ENCODE results near the gene CREB5. TPM values are rescaled to one million over a fixed set of nuclear protein-coding genes. Genes with fewer than 3 reads are reported as not detected.

CREB5 gene
- polyA plus RNA-seq, 3 donors = 1.3 to 33.2 (median 26.7) TPM

DNA sequence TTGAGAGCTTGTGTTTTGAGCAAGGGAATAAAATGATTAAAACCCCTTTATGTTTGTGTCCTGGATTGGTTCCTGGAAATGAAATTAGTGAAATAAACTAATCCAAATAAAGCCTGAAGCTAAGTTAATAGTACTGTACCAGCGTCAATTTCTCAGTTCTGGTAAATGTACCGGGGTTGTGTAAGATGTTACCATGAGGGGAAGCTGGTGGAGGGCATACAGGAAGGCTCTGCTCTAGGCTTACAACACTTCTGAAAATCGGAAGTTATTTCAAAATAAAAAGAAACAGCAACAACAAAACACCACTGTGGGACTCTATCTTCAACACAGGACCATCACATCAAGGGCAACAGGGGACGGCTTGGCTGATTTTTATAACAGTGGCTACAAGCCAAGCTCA, 257.0 kb downstream of the CREB5 start:
- H3K27ac ChIP-seq (ENCODE audit: low read depth, low read length) = no peak overlapping the region
- 37 to 58% (median 45%) methylated on average over 4 of the region's 4 CpGs for WGBS, 3 donors

DNA sequence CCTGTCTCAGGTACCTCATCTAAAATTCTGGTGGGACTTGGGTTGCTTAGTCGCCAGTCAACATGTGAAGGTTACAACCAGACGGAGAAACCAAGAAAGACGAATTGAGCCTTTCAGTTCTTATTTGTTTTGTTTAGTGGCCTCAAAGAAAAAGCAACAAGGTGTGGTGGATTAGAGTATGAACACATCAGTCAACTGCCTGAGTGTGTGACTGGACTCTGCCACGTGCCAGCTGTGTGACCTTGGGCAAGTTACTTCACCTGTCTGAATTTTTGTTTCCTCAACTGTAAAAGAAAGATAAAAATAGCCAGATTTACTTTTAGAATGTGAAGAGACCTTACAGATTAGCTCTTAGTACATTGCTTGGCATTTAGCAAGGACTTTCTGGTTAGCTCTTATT, 259.2 kb downstream of the CREB5 start:
- no peak overlapping the region for H3K27ac ChIP-seq (ENCODE audit: low read depth, low read length)
- 50 to 87% (median 85%) methylated on average over 4 of the region's 4 CpGs for WGBS, 3 donors

DNA sequence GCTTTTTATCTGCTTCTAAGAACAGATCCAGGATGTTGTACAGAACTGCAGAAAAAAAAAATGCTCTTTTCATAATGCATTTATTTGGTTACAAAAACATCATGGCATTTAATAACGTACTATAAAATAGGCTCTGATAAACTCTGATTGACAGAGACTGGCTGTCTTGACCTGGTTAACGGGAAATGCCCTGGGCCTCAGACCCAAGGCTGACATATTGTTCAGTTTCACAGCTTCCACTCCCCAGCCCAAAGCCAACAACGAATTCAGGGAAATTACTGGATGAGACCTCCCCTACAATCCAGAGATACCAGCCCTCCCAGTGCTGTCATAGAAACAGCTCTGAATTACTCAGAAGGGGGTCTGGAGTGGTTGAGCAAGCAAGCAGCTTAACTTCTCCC, 260.1 kb downstream of the CREB5 start:
- WGBS, 3 donors = 68 to 74% (median 68%) methylated on average over 3 of the region's 3 CpGs
- H3K27ac ChIP-seq (ENCODE audit: low read depth, low read length) = no peak overlapping the region

DNA sequence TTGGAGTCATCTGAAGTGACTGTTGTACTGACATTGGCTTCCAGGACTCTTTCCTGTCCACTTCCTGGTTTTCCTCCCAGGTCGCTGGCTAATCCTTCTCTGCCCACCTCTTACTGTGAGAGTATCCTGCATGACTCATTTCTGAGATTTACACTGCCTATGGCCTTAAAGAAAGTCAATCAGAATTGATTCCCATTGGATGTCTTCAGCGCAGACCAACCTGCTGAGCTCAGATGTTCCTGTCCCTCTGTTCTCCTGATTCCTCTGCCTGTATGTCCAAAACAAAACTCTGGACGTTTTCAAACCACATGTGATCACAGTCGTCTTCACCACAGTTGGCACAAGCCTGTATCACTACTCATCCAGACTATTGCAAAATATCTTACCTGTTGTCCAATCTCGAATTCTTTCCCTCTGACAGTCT, 262.1 kb downstream of the CREB5 start:
- WGBS, 3 donors = 69 to 72% (median 69%) methylated on average over 5 of the region's 5 CpGs
- no peak overlapping the region for H3K27ac ChIP-seq (ENCODE audit: low read depth, low read length)

DNA sequence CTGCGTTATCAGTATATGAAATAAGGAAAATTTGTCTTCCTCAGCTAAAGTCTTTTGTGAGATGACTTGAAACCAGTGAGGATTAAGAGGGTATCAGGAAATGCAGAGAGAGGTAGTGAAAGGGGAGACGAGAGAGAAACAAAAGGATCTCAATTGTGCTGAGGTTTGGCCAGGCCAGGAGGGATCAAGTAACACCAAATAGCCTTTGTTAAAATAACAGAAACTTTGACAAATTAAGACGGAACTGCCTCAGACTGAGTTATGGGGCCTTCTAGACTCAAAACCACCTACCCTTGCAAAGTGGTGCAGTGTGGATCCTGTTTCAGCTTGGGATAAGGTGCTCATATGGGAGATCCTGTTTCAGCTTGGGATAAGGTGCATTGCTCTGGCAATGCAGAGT, 263.1 kb downstream of the CREB5 start:
- no peak overlapping the region for H3K27ac ChIP-seq (ENCODE audit: low read depth, low read length)
- 88 to 98% (median 96%) methylated on average over 3 of the region's 3 CpGs for WGBS, 3 donors

DNA sequence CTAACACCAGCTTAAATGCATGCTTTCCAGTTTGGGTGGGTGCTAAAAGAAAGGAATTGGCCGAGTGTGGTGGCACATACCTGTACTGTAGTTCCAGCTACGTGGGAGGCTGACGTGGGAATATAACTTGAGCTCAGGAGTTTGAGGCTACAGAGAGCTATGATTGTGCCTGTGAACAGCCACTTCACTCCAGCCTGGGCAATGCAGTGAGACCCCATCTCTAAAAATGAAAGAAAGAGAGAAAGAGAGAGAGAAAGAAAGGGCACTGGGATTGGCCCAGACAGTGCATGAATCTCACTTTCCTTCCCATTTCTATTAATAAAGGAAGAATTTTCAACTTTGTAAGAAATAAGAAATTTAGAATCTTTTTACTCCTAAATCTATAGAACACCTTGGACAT, 265.4 kb downstream of the CREB5 start:
- no peak overlapping the region for H3K27ac ChIP-seq (ENCODE audit: low read depth, low read length)
- WGBS, 3 donors = 94 to 100% (median 97%) methylated on average over 3 of the region's 3 CpGs

DNA sequence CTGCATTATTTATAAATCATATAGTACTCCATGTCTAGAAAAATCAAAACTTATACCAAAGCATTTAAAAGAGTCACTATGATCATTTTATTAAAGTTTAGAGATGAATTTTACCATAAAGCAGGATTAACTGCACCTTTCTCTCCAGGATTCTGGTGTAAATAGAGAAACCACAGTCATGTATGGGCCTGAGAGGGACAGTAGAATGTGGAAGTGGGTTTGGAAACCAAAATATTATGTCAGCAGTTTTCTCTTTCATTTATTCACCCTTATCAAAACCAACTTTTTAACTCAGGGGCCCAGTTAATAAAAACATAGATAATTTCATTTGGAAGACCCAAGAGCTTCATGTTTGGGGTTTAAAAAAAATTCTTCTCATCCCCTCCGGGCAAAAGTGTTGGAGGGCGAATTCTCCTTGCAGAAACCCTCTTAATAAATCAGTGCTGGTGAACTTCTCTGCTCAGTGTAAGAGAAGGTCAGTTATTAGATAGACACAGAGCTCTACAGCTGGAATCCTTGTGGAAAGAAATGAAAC, 266.2 kb downstream of the CREB5 start:
- H3K27ac ChIP-seq (ENCODE audit: low read depth, low read length) = no peak overlapping the region
- 58 to 80% (median 59%) methylated on average over 2 of the region's 2 CpGs for WGBS, 3 donors

DNA sequence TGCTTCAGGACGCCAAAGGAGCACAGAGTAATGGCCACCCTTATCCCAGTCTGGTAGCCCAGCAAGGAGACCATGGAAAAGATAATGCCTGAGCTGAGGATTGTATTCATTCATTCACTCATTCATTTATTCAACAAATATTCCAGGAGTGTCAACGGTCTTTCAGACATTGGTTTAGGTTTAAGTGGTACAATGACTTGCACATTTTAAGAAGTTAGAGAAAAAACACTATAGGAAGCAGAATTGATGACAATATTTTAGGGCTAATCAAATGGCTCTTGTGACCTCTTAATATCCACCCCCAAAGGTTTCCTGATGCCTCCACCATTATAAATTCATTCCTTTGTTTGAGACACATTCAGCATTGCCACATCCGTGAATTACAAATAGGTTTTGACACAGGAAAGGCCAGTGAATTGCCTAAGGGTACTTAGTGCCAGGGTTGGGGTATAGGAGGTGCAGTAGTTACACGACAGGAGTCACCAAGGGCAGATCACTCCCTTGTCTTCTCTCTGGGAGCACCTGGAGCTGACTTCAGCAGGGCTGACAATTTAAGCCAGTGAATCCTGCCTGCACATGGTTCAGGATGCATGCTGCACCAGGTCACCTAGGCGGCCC, 269.5 kb downstream of the CREB5 start:
- H3K27ac ChIP-seq (ENCODE audit: low read depth, low read length) = no peak overlapping the region
- 72 to 85% (median 72%) methylated on average over 5 of the region's 5 CpGs for WGBS, 3 donors

DNA sequence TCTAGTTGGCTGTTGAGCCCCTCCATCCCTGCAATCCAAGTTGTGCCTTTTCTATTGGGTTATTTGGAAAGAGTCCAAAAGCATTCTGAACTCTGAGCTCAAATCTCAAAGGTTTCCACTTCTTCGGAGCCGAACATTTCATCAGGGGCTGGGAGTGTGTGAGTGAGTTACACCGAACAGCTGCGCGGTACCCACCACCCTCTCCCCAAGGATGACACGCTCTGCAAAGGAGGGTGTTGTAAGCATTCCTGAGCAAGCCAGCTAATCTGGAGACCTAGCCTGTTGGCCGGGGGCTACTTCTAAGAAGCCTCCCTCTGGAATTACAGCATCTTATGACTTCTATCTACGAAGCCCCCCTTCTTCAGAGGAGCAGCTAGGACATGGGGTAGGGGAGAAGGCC, 270.5 kb downstream of the CREB5 start:
- 67 to 82% (median 74%) methylated on average over 8 of the region's 8 CpGs for WGBS, 3 donors
- H3K27ac ChIP-seq (ENCODE audit: low read depth, low read length) = no peak overlapping the region

DNA sequence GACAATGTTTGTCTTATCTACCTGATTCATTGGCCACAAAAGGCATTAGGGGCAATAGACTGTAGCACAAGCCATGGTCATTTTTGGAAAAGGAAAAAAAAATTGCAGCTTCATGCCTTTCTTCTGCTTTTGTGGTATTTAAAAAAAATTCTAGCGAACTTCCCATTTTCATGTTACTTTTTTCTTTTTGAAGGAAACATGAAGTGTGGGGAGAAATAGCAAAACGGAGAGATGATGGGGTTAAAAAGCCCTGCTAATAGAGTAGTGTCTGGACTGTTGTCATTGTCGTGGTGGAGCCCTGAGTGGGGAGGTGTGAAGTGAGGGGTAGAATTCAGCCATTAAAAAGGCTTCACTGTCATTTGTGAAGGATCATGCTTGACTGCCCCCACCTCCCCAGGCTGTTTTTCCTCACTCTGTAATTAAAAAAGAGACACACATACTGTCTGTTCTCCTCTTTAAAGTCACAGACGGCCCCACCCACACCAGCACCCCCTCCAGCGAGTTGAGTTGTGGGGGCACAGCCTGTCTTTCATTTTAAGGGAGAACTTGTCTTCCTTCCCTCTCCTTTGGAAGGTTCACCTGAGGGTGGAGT, 272.4 kb downstream of the CREB5 start:
- no peak overlapping the region for H3K27ac ChIP-seq (ENCODE audit: low read depth, low read length)
- WGBS, 3 donors = 43 to 55% (median 55%) methylated on average over 5 of the region's 5 CpGs

DNA sequence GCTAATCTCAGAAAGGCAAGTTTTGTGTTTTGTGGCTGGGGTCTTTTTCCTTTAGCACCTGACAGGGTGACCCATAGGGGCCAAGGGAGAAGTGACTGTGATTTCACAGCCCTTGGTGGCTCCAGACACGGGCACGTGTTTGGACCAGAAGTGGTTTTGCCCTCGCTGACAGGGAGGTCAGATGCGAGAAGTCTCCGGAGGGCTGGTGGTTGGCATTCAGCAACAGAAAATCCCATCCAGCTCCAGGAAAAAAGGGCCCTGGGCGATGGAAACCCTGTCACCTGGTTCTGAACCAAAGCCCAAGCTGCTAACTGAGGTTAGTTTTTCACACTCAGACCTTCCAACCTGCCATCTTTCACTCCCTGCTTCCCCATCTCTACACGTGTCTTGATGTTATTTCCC, 272.9 kb downstream of the CREB5 start:
- no peak overlapping the region for H3K27ac ChIP-seq (ENCODE audit: low read depth, low read length)
- 26 to 69% (median 28%) methylated on average over 7 of the region's 7 CpGs for WGBS, 3 donors

DNA sequence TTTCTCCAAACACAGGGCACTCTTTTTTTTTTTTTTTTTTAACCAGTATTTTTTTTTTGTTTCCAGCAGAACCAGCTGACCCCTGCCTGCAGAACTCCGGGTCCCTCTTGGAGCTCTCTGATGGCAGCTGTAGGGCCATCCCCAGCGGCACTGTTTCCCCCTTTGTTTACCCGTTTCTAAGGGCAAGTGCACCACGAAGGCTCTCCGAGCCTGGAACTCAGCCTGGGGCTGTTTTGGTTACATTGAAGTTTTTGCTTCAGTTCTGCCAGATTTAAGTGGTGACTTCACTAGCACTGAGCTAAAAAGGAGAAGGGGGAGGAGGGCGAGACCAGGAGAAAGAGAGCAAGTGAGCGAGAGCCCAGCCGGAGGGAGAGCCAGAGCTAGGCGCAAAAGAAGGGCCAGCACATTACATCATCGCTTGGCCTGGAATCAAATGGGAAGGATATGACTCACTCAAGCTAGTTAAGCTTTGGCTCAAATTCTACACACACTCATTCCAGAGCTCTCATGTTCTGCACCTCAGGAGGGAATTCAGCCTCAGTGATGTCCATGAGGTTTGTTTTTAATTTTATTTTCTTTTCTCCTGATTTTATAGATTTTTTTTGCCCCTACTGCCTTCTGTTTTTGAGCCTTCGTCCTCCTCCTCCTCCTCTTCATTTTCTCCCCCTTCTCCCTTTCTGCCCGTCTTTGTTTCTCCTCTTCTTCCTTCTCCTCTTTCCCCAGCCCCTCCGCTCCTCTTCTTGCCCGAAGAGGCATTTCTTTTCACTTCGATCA, 273.5 kb downstream of the CREB5 start:
- peak overlapping the region; percentile 92 for H3K27ac ChIP-seq (ENCODE audit: low read depth, low read length)
- WGBS, 3 donors = 1 to 19% (median 2%) methylated on average over 15 of the region's 15 CpGs

DNA sequence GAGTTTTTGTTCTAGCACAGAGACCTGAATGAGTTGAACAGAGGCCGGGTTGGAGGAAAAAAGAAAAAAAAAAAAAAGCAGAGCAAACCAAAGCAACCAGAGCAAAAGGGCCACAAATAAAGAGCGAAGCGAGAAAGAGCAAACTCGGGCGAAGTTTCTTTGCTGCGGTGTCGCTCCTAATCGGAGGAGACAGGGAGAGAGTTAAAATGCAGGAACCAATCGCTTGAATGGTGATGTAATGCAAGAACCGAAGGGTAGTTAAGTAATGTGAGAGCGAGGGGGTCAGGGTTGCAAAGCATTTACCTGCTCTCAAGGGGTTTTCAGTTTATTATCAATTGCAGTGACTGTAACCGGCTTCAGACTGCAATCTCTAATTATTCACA, 274.1 kb downstream of the CREB5 start:
- WGBS, 3 donors = 2 to 12% (median 4%) methylated on average over 12 of the region's 12 CpGs
- H3K27ac ChIP-seq (ENCODE audit: low read depth, low read length) = peak overlapping the region; percentile 92

DNA sequence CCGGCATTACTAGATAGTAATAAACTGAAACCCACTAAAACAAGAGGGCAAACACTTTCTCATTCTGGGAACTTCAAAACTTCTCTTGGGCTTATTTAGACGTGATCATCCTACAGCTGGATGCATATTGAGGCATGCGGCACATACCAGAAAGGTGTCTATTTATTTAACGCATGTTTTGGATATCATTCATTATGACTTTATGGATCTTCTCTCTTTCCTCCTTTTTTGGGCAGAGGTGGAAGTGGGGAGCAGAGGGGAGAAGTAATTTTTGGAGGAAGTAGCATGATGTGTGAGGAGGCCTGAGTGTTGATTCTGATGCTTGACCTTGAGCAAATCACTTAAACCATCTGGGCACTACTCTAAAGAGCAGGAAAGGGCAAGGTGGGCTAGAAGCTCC, 275.2 kb downstream of the CREB5 start:
- WGBS, 3 donors = 48 to 63% (median 49%) methylated on average over 4 of the region's 4 CpGs

DNA sequence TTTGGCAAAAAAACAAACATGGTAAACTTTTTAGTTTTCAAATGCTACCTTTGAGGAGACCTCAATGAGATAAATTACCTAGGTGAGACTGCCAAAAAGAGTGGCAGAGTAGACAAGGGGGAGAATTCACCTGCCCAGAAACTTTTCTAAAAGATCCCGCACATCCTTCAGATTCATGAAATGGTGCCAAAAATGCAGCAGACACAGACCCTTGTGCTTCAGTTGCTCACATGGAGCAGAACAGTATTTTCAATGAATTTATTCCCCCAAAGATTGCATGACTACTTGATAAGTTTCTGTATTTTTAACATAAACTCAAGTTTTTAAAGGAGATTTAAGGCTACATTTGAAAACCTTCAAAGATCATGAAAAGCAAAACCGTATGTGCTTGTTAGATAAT, 275.9 kb downstream of the CREB5 start:
- no peak overlapping the region for H3K27ac ChIP-seq (ENCODE audit: low read depth, low read length)
- 61 to 70% (median 65%) methylated on average over 2 of the region's 2 CpGs for WGBS, 3 donors

More for the DNA sequence above, 275.2 kb downstream of the CREB5 start:
- H3K27ac ChIP-seq (ENCODE audit: low read depth, low read length) = no peak overlapping the region

DNA sequence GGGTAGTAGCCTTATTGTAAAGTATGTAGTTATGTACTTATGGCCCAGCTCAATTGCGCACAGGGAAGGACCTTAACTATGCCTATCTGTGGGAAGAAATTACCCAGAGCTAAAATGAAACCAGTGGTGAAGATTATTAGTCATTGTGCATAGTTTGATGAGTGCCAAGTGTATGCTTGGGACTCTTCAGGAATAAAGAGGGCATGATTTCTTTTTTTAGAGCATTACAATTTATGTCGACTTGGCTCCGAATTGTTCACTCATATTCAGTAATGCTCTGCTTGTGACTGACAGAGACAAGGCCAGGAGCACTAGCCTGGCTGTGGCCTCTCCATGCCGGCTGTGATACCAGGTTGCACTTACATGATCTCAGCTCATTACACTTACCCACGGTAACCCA, 276.3 kb downstream of the CREB5 start:
- no peak overlapping the region for H3K27ac ChIP-seq (ENCODE audit: low read depth, low read length)

DNA sequence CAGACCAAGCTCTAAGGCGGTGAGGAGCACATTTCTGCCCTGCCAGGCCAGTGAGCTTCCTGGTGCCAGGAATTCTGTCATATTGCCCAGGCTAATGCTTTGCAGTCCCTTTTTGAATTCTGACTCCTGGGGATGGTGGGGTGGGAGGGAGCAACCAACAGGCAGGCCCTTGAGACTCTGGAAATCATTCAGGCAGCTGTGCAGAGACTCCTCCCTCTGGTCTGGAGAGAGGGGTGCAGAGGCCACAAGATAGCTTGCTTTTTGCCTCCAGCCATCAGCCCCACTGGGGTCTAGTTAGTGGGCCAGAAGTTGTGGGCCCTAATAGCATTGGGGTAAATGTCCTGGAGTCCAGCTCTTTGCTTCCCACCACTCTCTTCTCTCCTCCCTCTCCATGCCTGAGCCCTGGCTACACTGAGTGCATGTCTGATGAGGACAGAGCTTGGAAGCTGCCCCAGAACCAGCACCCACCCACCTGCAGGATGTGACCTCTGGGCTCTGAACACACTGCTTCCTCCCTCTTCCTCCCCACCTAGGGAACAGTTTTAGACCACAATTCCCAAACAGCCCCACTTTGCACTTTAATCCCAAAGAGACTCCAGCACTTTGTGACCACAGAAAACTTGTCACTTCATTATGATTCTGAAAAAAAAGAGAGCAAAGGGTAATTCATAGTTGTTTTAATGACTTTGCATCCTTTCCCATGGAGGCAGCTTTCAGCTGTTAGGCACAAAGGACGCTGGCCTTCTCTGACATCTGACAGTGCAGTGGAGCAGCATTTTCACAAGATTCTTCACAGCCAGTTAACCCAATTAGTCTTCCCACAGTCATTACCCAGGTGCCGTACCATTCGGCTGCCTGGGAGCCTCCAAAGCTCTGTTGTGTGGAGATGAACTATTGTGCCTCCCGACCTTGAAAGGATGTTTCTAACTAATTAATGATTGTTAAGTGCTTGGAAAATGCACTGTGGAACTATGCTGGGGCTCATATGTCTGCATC, 283.3 kb downstream of the CREB5 start:
- WGBS, 3 donors = 60 to 74% (median 66%) methylated on average over 5 of the region's 5 CpGs
- no peak overlapping the region for H3K27ac ChIP-seq (ENCODE audit: low read depth, low read length)

More for the DNA sequence above, 276.3 kb downstream of the CREB5 start:
- 62 to 81% (median 70%) methylated on average over 5 of the region's 5 CpGs for WGBS, 3 donors

DNA sequence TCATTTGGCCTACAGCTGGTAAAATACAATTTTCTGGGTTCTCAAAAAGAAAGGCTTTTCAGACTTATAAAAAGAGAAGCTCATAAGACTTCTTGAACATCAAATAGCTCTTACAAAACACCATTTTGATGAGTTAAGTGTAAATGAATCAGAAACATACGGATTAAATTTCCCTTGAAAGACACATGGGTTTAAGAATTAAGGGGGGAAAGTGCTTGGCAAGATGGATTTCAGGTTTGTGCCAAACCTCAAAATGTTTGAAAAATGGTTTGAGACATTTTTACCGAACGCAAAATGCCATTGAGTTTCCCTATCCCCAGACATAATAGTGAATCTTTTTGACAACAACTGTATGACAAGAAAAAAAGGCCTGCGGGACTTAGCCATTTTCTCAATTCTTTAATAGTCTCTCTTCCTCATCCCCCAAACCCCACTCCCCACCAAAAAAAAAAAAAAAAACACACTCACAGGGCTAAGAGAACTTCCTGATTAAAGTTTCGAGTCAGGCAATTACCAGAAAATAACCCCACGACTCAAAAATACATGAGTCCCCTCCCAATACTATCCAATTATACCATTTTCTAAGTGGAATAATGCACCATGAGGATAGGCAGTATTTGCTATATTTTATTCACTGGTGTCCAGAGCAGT, 285.7 kb downstream of the CREB5 start:
- H3K27ac ChIP-seq (ENCODE audit: low read depth, low read length) = no peak overlapping the region
- WGBS, 3 donors = 64 to 72% (median 67%) methylated on average over 6 of the region's 6 CpGs
